ENCODE measurements around the gene ABO. TPM values are rescaled to one million over a fixed set of nuclear protein-coding genes. Genes with fewer than 3 reads are reported as not detected.

The ABO gene
- total and polyA plus RNA-seq, 2 donors, result 0.14 to 1.3 TPM

GRCh38 chr9:133278161-133279114, 3.4 kb upstream of the ABO start:
- 88% methylated on average over 12 of the region's 12 CpGs for WGBS
- Histone ChIP-seq H3K4me1 (ENCODE audit: control insufficient read depth in 2 of 2, insufficient read depth in 2 of 2, low read length in 2 of 2) (no peaks in the 10 kb centered on the region), H3K27ac (ENCODE audit: low read depth in 1 of 2, low read length in 1 of 2) (no peak overlapping the region), H3K36me3 (ENCODE audit: control insufficient read depth in 2 of 2, insufficient read depth in 2 of 2, low read length in 1 of 2) (no peaks in the 10 kb centered on the region), H3K27me3 (ENCODE audit: control insufficient read depth in 2 of 2, insufficient read depth in 1 of 2, low read length in 1 of 2) (peaks cover 33 to 49% of the 10 kb centered on the region in 2 donors), H3K4me3 (ENCODE audit: low read length in 2 of 2) (no peak overlapping the region), H3K9me3 (ENCODE audit: control insufficient read depth in 2 of 2, insufficient read depth in 1 of 2, low read length in 1 of 2) (peaks cover 0 to 9% of the 10 kb centered on the region in 2 donors)
- no peak for DNase-seq (ENCODE audit: low read depth in 6 of 9, low spot score in 9 of 9)

DNA sequence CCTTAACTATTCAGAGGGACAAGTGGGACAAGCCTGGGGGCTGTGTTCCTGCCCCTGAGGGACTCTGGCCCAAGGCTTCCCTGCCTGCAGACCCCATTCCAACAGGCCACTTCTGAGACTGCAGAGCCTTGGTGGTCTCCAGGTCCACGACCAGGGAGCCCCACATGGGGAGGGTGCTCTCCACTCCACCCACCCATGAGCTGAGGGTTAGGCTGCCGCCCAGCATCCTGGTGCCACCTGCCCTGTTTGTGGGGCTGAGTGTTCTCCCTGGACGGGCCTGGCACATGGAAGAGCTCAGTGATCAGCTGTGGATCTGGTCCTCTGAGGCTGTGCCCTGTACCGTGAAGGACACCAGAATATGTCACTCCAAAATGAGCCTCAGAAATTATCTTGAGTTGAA, 2.5 kb upstream of the ABO start:
- 93% methylated on average over 4 of the region's 4 CpGs for WGBS
- DNase-seq (ENCODE audit: low read depth in 6 of 9, low spot score in 9 of 9), result no peak
- H3K4me1 ChIP-seq (ENCODE audit: control insufficient read depth in 2 of 2, insufficient read depth in 2 of 2, low read length in 2 of 2), result no peaks in the 10 kb centered on the region
- peaks cover 37 to 55% of the 10 kb centered on the region in 2 donors for H3K27me3 ChIP-seq (ENCODE audit: control insufficient read depth in 2 of 2, insufficient read depth in 1 of 2, low read length in 1 of 2)
- no peak overlapping the region for H3K27ac ChIP-seq (ENCODE audit: low read depth in 1 of 2, low read length in 1 of 2)
- H3K9me3 ChIP-seq (ENCODE audit: control insufficient read depth in 2 of 2, insufficient read depth in 1 of 2, low read length in 1 of 2), result peaks cover 0 to 9% of the 10 kb centered on the region in 2 donors
- H3K36me3 ChIP-seq (ENCODE audit: control insufficient read depth in 2 of 2, insufficient read depth in 2 of 2, low read length in 1 of 2), result no peaks in the 10 kb centered on the region
- H3K4me3 ChIP-seq (ENCODE audit: low read length in 2 of 2), result no peak overlapping the region

DNA sequence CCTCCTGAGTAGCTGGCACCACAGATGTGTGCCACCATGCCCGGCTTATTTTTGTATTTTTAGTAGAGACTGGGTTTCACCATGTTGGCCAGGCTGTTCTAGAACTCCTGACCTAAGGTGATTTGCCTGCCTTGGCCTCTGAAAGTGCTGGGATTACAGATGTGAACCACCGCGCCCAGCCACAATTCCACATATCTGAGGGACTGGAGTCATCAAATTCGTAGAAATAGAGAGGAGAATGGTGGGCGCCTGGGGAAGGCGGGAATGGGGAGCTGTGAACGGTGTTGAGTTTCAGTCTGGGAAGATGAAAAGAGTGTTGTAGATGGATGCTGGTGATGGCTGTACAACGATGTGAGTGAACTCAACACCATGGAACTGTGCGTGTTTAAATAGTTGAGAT, 1.9 kb upstream of the ABO start:
- peaks cover 37 to 58% of the 10 kb centered on the region in 2 donors for H3K27me3 ChIP-seq (ENCODE audit: control insufficient read depth in 2 of 2, insufficient read depth in 1 of 2, low read length in 1 of 2)
- no peaks in the 10 kb centered on the region for H3K4me1 ChIP-seq (ENCODE audit: control insufficient read depth in 2 of 2, insufficient read depth in 2 of 2, low read length in 2 of 2)
- H3K9me3 ChIP-seq (ENCODE audit: control insufficient read depth in 2 of 2, insufficient read depth in 1 of 2, low read length in 1 of 2), result peaks cover 0 to 9% of the 10 kb centered on the region in 2 donors
- H3K27ac ChIP-seq (ENCODE audit: low read depth in 1 of 2, low read length in 1 of 2), result no peak overlapping the region
- no peak overlapping the region for H3K4me3 ChIP-seq (ENCODE audit: low read length in 2 of 2)
- no peaks in the 10 kb centered on the region for H3K36me3 ChIP-seq (ENCODE audit: control insufficient read depth in 2 of 2, insufficient read depth in 2 of 2, low read length in 1 of 2)
- no peak for DNase-seq (ENCODE audit: low read depth in 6 of 9, low spot score in 9 of 9)
- whole genome bisulfite sequencing, result 96% methylated on average over 9 of the region's 9 CpGs

GRCh38 chr9:133276001-133276884, 1.2 kb upstream of the ABO start:
- H3K4me3 ChIP-seq (ENCODE audit: low read length in 2 of 2), result no peak overlapping the region
- WGBS, result 59% methylated on average over 33 of the region's 33 CpGs
- H3K27ac ChIP-seq (ENCODE audit: low read depth in 1 of 2, low read length in 1 of 2), result no peak overlapping the region
- peaks cover 37 to 61% of the 10 kb centered on the region in 2 donors for H3K27me3 ChIP-seq (ENCODE audit: control insufficient read depth in 2 of 2, insufficient read depth in 1 of 2, low read length in 1 of 2)
- H3K36me3 ChIP-seq (ENCODE audit: control insufficient read depth in 2 of 2, insufficient read depth in 2 of 2, low read length in 1 of 2), result no peaks in the 10 kb centered on the region
- H3K4me1 ChIP-seq (ENCODE audit: control insufficient read depth in 2 of 2, insufficient read depth in 2 of 2, low read length in 2 of 2), result no peaks in the 10 kb centered on the region
- peaks cover 0 to 9% of the 10 kb centered on the region in 2 donors for H3K9me3 ChIP-seq (ENCODE audit: control insufficient read depth in 2 of 2, insufficient read depth in 1 of 2, low read length in 1 of 2)
- DNase-seq (ENCODE audit: low read depth in 6 of 9, low spot score in 9 of 9), result no peak

DNA sequence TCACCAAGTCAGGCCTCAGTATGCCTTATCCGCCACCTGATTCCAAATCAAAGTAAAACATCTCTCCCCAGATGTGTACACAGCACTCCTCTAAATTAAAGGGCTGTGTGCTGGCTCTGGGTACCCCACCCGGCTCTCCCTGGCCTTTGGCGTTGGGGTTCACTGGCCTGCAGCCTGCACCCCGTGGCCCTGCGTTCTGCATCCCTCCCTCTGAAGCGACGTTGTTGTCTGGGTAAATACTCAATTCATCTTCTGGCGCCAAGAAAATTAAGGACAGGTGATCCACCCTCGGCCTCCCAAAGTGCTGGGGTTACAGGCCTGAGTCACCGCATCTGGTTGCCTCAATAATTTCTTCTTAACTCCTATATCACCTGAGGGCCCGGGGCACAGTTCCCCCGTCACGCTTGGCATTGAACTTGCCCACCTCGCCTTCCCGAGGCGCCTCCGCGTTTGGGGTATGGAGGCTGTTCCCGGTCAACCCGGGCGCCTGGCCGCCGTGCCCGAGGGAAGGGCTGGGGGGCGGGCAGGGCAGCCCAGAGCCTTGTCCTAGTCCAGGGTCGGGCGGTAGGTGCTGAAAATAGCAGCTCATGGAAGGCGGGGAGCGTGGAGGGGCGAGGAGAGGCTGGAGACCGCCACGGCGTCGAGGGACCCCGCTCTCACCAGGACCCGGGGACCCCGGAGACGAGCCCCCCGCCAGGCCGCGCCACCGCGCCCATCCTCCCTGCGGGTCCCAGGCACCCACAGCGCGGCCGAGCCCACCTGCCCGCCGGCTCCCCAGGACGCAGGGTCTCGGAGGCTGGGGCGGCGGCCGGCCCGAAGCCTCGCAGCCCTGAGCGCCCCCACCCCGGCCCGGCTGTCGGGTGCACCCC, 531 bp downstream of the ABO start:
- Histone ChIP-seq H3K27me3 (ENCODE audit: control insufficient read depth in 2 of 2, insufficient read depth in 1 of 2, low read length in 1 of 2) (peaks cover 37 to 63% of the 10 kb centered on the region in 2 donors), H3K36me3 (ENCODE audit: control insufficient read depth in 2 of 2, insufficient read depth in 2 of 2, low read length in 1 of 2) (no peaks in the 10 kb centered on the region), H3K4me3 (ENCODE audit: low read length in 2 of 2) (peak overlapping the region in 1 of 2 donors; percentile 33), H3K27ac (ENCODE audit: low read depth in 1 of 2, low read length in 1 of 2) (no peak overlapping the region), H3K9me3 (ENCODE audit: control insufficient read depth in 2 of 2, insufficient read depth in 1 of 2, low read length in 1 of 2) (peaks cover 0 to 9% of the 10 kb centered on the region in 2 donors), H3K4me1 (ENCODE audit: control insufficient read depth in 2 of 2, insufficient read depth in 2 of 2, low read length in 2 of 2) (no peaks in the 10 kb centered on the region)
- no peak for DNase-seq (ENCODE audit: low read depth in 6 of 9, low spot score in 9 of 9)
- WGBS, result 35% methylated on average over 60 of the region's 60 CpGs

GRCh38 chr9:133273819-133274218, 1.2 kb downstream of the ABO start:
- peaks cover 0 to 9% of the 10 kb centered on the region in 2 donors for H3K9me3 ChIP-seq (ENCODE audit: control insufficient read depth in 2 of 2, insufficient read depth in 1 of 2, low read length in 1 of 2)
- no peak overlapping the region for H3K27ac ChIP-seq (ENCODE audit: low read depth in 1 of 2, low read length in 1 of 2)
- no peak overlapping the region for H3K4me3 ChIP-seq (ENCODE audit: low read length in 2 of 2)
- 90% methylated on average over 11 of the region's 11 CpGs for WGBS
- no peak for DNase-seq (ENCODE audit: low read depth in 6 of 9, low spot score in 9 of 9)
- H3K4me1 ChIP-seq (ENCODE audit: control insufficient read depth in 2 of 2, insufficient read depth in 2 of 2, low read length in 2 of 2), result no peaks in the 10 kb centered on the region
- no peaks in the 10 kb centered on the region for H3K36me3 ChIP-seq (ENCODE audit: control insufficient read depth in 2 of 2, insufficient read depth in 2 of 2, low read length in 1 of 2)
- H3K27me3 ChIP-seq (ENCODE audit: control insufficient read depth in 2 of 2, insufficient read depth in 1 of 2, low read length in 1 of 2), result peaks cover 37 to 63% of the 10 kb centered on the region in 2 donors

DNA sequence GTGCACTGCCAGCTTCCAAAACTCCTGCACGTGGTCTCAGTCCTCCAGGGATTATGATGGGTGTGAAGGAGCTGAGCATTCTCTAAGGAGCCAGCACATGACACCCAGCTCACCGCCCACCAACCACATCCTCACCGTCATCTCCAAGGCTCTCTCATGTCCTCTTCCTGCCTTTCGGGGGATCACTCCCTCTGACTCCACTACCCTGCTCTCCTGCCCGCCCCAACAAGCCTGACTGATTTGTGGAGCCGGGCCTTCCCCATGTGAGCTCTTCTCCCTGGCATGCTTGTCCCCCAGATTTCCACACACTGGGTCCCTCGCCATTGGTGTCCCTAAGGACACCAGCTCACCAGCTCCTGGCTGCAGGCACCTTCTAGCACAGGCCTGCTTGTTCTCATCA, 1.9 kb downstream of the ABO start:
- no peak overlapping the region for H3K27ac ChIP-seq (ENCODE audit: low read depth in 1 of 2, low read length in 1 of 2)

DNA sequence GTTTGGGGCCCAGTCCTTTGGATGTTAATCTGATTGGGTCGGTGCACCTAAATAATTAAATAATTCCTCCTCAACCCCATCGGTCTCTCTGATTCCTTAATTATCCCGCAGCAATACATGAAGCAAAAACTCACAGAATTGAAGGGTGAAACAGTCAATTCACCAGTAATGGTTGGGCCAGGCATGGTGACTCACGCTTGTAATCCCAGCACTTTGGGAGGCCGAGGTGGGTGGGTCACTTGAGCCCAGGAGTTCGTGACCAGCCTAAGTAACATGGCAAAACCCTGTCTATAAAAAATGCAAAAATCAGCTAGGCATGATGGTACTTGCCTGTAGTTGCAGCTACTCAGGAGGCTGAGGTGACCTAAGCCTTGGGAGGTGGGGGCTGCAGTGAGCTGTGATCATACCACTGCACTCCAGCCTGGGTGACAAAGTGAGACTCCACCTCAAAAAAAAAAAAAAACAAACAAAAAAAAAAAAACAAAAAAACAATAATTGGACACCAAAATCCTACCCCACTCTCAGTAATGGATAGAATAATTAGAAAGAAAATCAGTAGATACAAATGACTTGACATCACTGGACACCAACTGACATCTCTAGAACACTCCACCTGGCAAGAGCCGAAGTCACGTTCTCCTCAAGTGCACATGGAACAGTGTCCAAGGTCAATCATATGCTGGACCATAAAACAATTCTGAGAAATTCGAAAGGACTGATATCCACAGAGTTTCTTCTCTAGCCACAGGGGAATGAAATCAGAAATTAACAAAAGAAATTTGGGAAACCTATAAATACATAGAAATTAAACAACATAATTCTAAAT, 5.3 kb downstream of the ABO start:
- DNase-seq (ENCODE audit: low read depth in 6 of 9, low spot score in 9 of 9), result no peak
- WGBS, result 95% methylated on average over 9 of the region's 9 CpGs
- H3K36me3 ChIP-seq (ENCODE audit: control insufficient read depth in 2 of 2, insufficient read depth in 2 of 2, low read length in 1 of 2), result no peaks in the 10 kb centered on the region
- no peaks in the 10 kb centered on the region for H3K9me3 ChIP-seq (ENCODE audit: control insufficient read depth in 2 of 2, insufficient read depth in 1 of 2, low read length in 1 of 2)
- H3K27ac ChIP-seq (ENCODE audit: low read depth in 1 of 2, low read length in 1 of 2), result no peak overlapping the region
- no peak overlapping the region for H3K4me3 ChIP-seq (ENCODE audit: low read length in 2 of 2)
- peaks cover 17 to 27% of the 10 kb centered on the region in 2 donors for H3K27me3 ChIP-seq (ENCODE audit: control insufficient read depth in 2 of 2, insufficient read depth in 1 of 2, low read length in 1 of 2)
- no peaks in the 10 kb centered on the region for H3K4me1 ChIP-seq (ENCODE audit: control insufficient read depth in 2 of 2, insufficient read depth in 2 of 2, low read length in 2 of 2)

More for the DNA sequence above, 1.9 kb downstream of the ABO start:
- Histone ChIP-seq H3K9me3 (ENCODE audit: control insufficient read depth in 2 of 2, insufficient read depth in 1 of 2, low read length in 1 of 2) (peaks cover 0 to 5% of the 10 kb centered on the region in 2 donors), H3K4me1 (ENCODE audit: control insufficient read depth in 2 of 2, insufficient read depth in 2 of 2, low read length in 2 of 2) (no peaks in the 10 kb centered on the region), H3K27me3 (ENCODE audit: control insufficient read depth in 2 of 2, insufficient read depth in 1 of 2, low read length in 1 of 2) (peaks cover 37 to 59% of the 10 kb centered on the region in 2 donors), H3K36me3 (ENCODE audit: control insufficient read depth in 2 of 2, insufficient read depth in 2 of 2, low read length in 1 of 2) (no peaks in the 10 kb centered on the region), H3K4me3 (ENCODE audit: low read length in 2 of 2) (no peak overlapping the region)
- 82% methylated on average over 7 of the region's 7 CpGs for WGBS
- DNase-seq (ENCODE audit: low read depth in 6 of 9, low spot score in 9 of 9), result no peak

Measured in thymus (tissue), 11 donors.